Cardiac muscle cell (in vitro differentiated cells and primary cell): ENCODE measurements around the gene SCAANT1. TPM values are rescaled to one million over a fixed set of nuclear protein-coding genes. Genes with fewer than 3 reads are reported as not detected.

Experiments used
- DNase-seq, 2 donors: peaks; one replicate each; pipeline versions ENCODE4 v3.0.0 to v3.0.0-alpha.2; 2010 to 2017; ENCODE audit warnings: low read depth in 1 of 2, low spot score in 1 of 2
- H3K27ac ChIP-seq: fragments of 200-600 bp; sonication (generic); 2 replicates; pipeline ENCODE4 v1.5.1; 2016
- H3K27me3 ChIP-seq: fragments of 200-600 bp; sonication (generic); 2 replicates; pipeline ENCODE4 v1.6.0; 2016; ENCODE audit warnings: control low read depth
- H3K36me3 ChIP-seq: fragments of 200-600 bp; sonication (generic); 2 replicates; pipeline ENCODE4 v1.5.1; 2016; ENCODE audit warnings: control low read depth
- H3K4me1 ChIP-seq: fragments of 200-600 bp; sonication (generic); 2 replicates; pipeline ENCODE4 v1.8.1; 2017; ENCODE audit warnings: low read depth, mild to moderate bottlenecking, mixed run types
- H3K4me3 ChIP-seq: fragments of 200-600 bp; sonication (generic); 2 replicates; pipeline ENCODE4 v1.5.1; 2016; ENCODE audit warnings: mild to moderate bottlenecking
- H3K9me3 ChIP-seq: fragments of 200-600 bp; sonication (generic); 2 replicates; pipeline ENCODE4 v1.5.1; 2017; ENCODE audit warnings: low read depth, mild to moderate bottlenecking, control low read depth
- polyA plus RNA-seq: library from polyadenylated mRNA; unstranded; fragments of >200 nt; fragmentation: Nextera tagmentation; extraction: Ambion mirVana; gene quantifications from 2 replicates; pipeline ENCODE4 v1.2.1, GENCODE V29; 2016
- total RNA-seq: library from RNA; depleted of rRNA; stranded (reverse); fragments of >200 nt; gene quantifications from 2 replicates; pipeline ENCODE4 v1.2.3, GENCODE V29; 2016
- TF ChIP-seq, protein P1 (sequence below): IDR thresholded peaks from 2 replicates; pipeline ENCODE4 v1.5.1; 2012; ENCODE audit warnings: low read depth, mild to moderate bottlenecking, low read length

Gene SCAANT1
- total and polyA plus RNA-seq, 2 experiments from 2014 or later: not detected

DNA sequence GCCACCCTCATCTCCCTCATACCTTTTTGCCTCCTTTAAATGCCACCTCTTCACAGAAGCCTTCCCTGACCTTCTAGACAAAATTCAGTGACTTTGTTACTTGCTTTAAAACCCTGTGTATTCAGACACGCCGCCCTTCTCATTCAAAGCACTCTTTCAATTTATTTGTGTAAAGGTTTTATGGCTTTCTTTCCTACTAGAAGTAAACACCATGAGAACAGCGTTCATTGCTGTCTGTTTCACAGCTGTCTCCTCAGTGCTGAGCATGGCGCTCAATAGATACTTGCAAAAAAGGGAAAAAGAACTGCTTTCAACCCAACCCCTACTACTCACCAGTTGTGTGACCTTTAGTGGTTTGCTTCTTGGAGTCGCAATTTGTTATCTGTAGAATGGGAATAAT, 31.5 kb downstream of the SCAANT1 start:
- no peak for DNase-seq
- H3K27ac ChIP-seq: no peak overlapping the region
- no peak overlapping the region for H3K4me3 ChIP-seq
- H3K36me3 ChIP-seq: no peaks in the 10 kb centered on the region
- no peaks in the 10 kb centered on the region for H3K27me3 ChIP-seq
- TF ChIP-seq, protein P1, sequence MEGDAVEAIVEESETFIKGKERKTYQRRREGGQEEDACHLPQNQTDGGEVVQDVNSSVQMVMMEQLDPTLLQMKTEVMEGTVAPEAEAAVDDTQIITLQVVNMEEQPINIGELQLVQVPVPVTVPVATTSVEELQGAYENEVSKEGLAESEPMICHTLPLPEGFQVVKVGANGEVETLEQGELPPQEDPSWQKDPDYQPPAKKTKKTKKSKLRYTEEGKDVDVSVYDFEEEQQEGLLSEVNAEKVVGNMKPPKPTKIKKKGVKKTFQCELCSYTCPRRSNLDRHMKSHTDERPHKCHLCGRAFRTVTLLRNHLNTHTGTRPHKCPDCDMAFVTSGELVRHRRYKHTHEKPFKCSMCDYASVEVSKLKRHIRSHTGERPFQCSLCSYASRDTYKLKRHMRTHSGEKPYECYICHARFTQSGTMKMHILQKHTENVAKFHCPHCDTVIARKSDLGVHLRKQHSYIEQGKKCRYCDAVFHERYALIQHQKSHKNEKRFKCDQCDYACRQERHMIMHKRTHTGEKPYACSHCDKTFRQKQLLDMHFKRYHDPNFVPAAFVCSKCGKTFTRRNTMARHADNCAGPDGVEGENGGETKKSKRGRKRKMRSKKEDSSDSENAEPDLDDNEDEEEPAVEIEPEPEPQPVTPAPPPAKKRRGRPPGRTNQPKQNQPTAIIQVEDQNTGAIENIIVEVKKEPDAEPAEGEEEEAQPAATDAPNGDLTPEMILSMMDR: no peak
- peaks cover 21% of the 10 kb centered on the region for H3K4me1 ChIP-seq
- no peaks in the 10 kb centered on the region for H3K9me3 ChIP-seq

DNA sequence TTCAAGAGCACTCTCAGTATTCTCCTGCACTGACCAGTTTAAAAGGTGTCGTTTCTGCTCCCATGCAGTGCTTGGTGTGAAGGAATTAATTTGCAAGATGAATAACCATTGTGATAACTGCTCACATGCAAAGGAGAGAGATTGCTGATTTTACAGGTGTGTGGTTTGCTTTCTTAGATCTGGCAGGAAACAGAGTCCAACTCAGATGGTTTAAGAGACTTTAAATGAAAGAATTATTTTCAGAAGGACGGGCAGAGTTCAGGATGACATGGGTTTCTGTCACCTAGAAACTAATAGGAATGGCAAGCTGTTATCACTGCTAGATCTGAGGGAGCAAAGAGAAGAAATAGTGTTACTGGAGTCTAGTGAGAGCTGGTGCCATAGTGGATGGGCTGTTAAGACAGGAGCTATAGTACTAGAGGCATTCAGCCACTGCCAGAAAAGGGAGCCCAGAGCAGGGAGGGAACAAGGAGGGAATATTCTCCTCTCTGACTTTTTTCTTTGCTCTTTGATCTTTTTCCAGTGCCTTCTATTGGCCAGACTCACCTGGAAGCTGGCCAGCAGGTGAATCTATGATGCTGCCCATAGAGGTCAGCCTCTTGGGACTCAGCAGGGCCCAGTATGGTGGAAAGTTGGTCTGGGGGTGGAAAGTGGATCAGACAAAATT, 33.7 kb downstream of the SCAANT1 start:
- H3K4me3 ChIP-seq: no peak overlapping the region
- TF ChIP-seq, protein P1: no peak
- peaks cover 23% of the 10 kb centered on the region for H3K4me1 ChIP-seq
- DNase-seq: no peak
- H3K9me3 ChIP-seq: no peaks in the 10 kb centered on the region
- H3K27me3 ChIP-seq: no peaks in the 10 kb centered on the region
- no peak overlapping the region for H3K27ac ChIP-seq
- H3K36me3 ChIP-seq: no peaks in the 10 kb centered on the region

DNA sequence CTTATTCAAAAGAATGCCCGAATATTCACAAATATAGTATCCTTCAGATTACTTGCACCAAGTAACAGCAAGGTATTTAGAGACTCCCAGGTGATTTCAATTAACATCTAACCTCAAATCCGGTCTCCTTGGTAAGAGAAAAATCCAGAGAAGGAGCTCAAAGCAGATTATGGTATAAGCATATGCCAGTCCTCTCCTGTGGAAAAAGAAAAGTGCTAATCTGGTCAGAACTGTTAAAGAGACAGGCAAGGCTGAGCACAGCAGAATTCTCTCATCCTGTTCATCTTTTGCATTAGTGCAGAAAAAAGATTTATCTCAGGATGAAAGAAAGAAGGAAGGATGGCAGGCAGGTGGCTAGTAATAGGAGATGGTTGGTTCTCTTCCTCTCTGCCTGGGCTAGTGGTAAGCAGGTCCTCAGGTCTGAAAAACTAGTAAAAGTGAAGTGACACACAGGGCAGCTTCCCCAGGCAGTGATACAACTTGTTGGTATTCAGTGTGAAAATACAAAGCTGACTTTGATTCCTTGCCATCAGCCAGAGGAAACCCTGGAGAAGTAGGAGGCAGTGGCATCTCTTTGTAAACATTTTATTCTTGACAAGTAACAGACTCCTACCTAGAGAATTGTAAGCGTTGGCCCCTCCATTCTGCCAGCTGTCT, 34.3 kb downstream of the SCAANT1 start:
- no peaks in the 10 kb centered on the region for H3K36me3 ChIP-seq
- H3K9me3 ChIP-seq: no peaks in the 10 kb centered on the region
- no peak overlapping the region for H3K27ac ChIP-seq
- peaks cover 23% of the 10 kb centered on the region for H3K4me1 ChIP-seq
- TF ChIP-seq, protein P1: no peak
- DNase-seq: no peak
- H3K27me3 ChIP-seq: no peaks in the 10 kb centered on the region
- no peak overlapping the region for H3K4me3 ChIP-seq

DNA sequence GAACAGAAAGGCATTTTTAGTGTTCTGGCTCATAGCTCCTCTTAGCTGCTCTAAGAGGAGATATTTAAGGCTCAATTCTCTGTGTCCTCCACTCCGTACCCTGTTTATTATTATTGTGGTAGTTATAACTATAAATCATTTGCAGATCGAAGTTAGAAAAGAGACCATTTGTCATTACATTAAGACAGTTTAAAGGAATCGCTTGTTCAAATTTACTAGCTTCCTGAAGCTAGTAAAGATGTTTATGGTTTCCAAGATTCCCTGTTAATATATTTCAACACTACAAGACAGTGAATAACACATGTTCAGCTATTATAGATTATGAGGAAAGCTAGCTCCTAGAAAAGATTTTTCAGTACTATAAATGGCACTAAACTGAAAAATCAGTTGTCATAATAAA, 35.9 kb downstream of the SCAANT1 start:
- TF ChIP-seq, protein P1: no peak
- H3K36me3 ChIP-seq: no peaks in the 10 kb centered on the region
- H3K4me1 ChIP-seq: peaks cover 23% of the 10 kb centered on the region
- H3K27me3 ChIP-seq: no peaks in the 10 kb centered on the region
- no peak for DNase-seq
- H3K9me3 ChIP-seq: no peaks in the 10 kb centered on the region
- no peak overlapping the region for H3K4me3 ChIP-seq
- H3K27ac ChIP-seq: no peak overlapping the region

DNA sequence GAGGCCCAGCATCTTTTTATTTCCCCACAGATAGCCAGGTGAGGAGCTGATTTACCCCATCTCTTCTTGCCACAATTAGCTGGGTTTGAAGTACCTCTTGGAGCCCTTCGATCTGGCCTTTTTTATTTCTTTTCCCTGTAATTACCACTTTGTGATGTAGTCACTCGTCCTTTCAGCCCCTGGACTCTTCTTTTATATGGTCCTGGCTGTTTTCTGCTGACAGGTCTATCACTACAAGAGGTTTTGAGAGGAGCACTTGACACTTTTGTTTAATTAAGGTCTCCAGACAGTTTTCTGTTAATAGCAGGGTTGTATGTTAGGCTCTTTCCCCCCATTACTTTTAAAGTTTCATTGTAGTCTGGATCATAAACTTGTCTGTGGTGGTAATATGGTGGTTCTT, 36.7 kb downstream of the SCAANT1 start:
- Histone ChIP-seq H3K4me1 (peaks cover 23% of the 10 kb centered on the region), H3K9me3 (no peaks in the 10 kb centered on the region), H3K4me3 (no peak overlapping the region), H3K36me3 (no peaks in the 10 kb centered on the region), H3K27me3 (no peaks in the 10 kb centered on the region), H3K27ac (no peak overlapping the region)
- no peak for DNase-seq
- TF ChIP-seq, protein P1: no peak
